NOMO-1 treated with dmso at 0.1 percent for 144 hours (cell line): ENCODE results near the gene LBX2.
A peak's percentile ranks its signal among the peaks of the same experiment; 100 is the strongest.
"Not testable (repeated sequence)": the region's sequence is repeated elsewhere in the genome, so short reads cannot be mapped to it uniquely, and the experiment has no call there.

Experiments
- DNase-seq: peaks from one replicate; lab custom pipeline; 2025; ENCODE audit not compliant: unreplicated experiment; lab: John Stamatoyannopoulos, UW

LBX2 gene

GRCh38 chr2:74486141-74486540 is 13.3 kb downstream of the LBX2 start:
- no peak for DNase-seq

- DNase-seq = not testable (repeated sequence)
Observed at GRCh38 chr2:74483675-74484164, 15.7 kb downstream of the LBX2 start.

- peak; percentile 92 for DNase-seq
Observed at GRCh38 chr2:74482801-74483674, 16.4 kb downstream of the LBX2 start, which contains the start of the genes CCDC142 and TTC31. TSS of gene CCDC142 (minus strand) at chr2:74482998. CDS start at chr2:74482837, 161 bp downstream. TSS of gene TTC31 (plus strand) at chr2:74483081. CDS start at chr2:74483096, 15 bp downstream.

GRCh38 chr2:74481961-74482800 is 17.2 kb downstream of the LBX2 start:
- peak; percentile 69 for DNase-seq

GRCh38 chr2:74481431-74481830 is 18.0 kb downstream of the LBX2 start:
- DNase-seq = no peak

- DNase-seq = no peak
Observed at GRCh38 chr2:74474899-74475298, 24.5 kb downstream of the LBX2 start.

- DNase-seq = no peak
Observed at GRCh38 chr2:74474481-74474880, 24.9 kb downstream of the LBX2 start.

GRCh38 chr2:74472945-74473258 is 26.5 kb downstream of the LBX2 start:
- DNase-seq = no peak

GRCh38 chr2:74472086-74472944 is 27.1 kb downstream of the LBX2 start, which contains the start of gene MRPL53:
TSS of gene MRPL53 (minus strand) at chr2:74472680. CDS start at chr2:74472660, 20 bp downstream.
- DNase-seq = peak; percentile 91

- DNase-seq = no peak
Observed at GRCh38 chr2:74471332-74472065, 27.9 kb downstream of the LBX2 start.

- DNase-seq = not testable (repeated sequence)
Observed at GRCh38 chr2:74470742-74471141, 28.7 kb downstream of the LBX2 start.

GRCh38 chr2:74464406-74464805 is 35.0 kb downstream of the LBX2 start:
- no peak for DNase-seq

- DNase-seq = no peak
Observed at GRCh38 chr2:74462786-74463105, 36.7 kb downstream of the LBX2 start.

- DNase-seq = no peak
Observed at GRCh38 chr2:74462054-74462785, 37.2 kb downstream of the LBX2 start.

GRCh38 chr2:74461187-74462053 is 38.0 kb downstream of the LBX2 start:
- DNase-seq = no peak

- DNase-seq = not testable (repeated sequence)
Observed at GRCh38 chr2:74460187-74460586, 39.2 kb downstream of the LBX2 start.

GRCh38 chr2:74459503-74460118 is 39.8 kb downstream of the LBX2 start:
- DNase-seq = not testable (repeated sequence)

GRCh38 chr2:74458938-74459363 is 40.5 kb downstream of the LBX2 start:
- DNase-seq = no peak
